Ectodermal cell (in vitro differentiated cells): ENCODE data around the gene RAB9A.

Experiments
- H3K27ac ChIP-seq: 2 replicates; pipeline ENCODE4 v1.7.0; 2013; ENCODE audit warnings: mild to moderate bottlenecking, low read depth, low read length; ENCODE audit not compliant: insufficient read depth, poor library complexity, severe bottlenecking
- H3K27me3 ChIP-seq: 2 replicates; pipeline ENCODE4 v1.7.0; 2013; ENCODE audit warnings: mild to moderate bottlenecking, low read length; ENCODE audit not compliant: insufficient read depth, control insufficient read depth, poor library complexity, severe bottlenecking
- H3K36me3 ChIP-seq: one replicate; pipeline ENCODE4 v1.7.0; 2013; ENCODE audit warnings: low read length; ENCODE audit not compliant: control insufficient read depth, insufficient read depth
- H3K4me1 ChIP-seq: one replicate; pipeline ENCODE4 v1.7.0; 2013; ENCODE audit warnings: low read length; ENCODE audit not compliant: control insufficient read depth, insufficient read depth
- H3K4me3 ChIP-seq: 2 replicates; pipeline ENCODE4 v1.7.0; 2013; ENCODE audit warnings: low read depth, low read length, control low read depth; ENCODE audit not compliant: insufficient read depth
- H3K9me3 ChIP-seq: 2 replicates; pipeline ENCODE4 v1.7.0; 2013; ENCODE audit warnings: mild to moderate bottlenecking, low read length, moderate library complexity; ENCODE audit not compliant: control insufficient read depth
- WGBS, 2 experiments: methylation state at CpG; one replicate each; pipeline ENCODE4 v1.1.7; 2013; ENCODE audit warnings: missing lambda C conversion rate in 2 of 2; 5-methylcytosine and 5-hydroxymethylcytosine counted together

Gene RAB9A

DNA sequence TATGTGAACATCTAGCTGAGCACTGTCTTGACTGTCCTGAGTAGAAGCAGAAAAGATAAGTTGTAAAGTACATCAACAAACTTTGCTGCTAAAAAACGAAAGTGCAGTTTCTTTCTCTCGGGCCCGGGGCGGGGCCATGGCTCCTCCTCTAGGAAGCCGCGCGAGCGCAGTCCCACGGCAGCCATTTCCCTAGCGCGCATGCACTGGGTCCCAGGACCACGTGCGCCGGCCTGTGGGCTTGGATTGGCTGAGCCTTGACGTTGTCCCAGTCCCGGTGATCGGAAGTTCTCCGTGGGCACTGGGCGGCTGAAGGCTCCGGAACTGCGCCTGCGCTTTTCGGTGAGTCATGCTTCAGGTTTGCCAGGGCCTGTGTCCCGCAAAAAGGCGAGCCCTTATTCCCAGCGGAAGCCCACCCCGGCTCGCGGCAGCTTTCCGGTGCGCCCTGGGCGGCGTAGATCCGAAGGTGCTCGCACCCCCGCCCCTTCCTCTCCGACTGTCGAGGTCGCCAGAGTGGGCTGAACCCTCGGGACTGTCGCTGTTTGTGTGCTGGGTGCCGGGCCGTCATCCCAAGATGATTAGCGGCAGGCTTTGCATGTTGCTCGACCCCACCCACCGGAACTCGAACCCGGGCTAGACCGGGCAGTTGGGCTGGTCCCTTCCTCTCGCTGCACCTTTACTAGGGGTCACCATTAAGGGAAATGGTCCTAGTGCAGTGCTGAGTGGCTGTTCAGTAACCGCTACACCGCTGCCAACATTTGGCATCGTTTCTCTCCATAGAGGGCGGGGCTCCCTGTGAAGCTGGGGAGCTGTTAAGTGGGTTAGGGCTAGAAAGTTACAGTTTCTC, 35.9 kb upstream of the RAB9A start, which contains the start of gene TCEANC:
Gene TCEANC, plus strand, starts transcription at position 292 of the 844 bp plus-strand sequence. CDS start 9,368 bp downstream, outside the sequence.
- Histone ChIP-seq H3K27ac (peak within 1 kb of the TSS; percentile 28), H3K27me3 (no peaks in the 10 kb centered on the region), H3K36me3 (no peaks in the 10 kb centered on the region), H3K9me3 (no peaks in the 10 kb centered on the region), H3K4me3 (peak within 1 kb of the TSS; percentile 57), H3K4me1 (no peaks in the 10 kb centered on the region)
- WGBS, 2 experiments, result 0 to 1% methylated on average over 54 of the region's 54 CpGs

DNA sequence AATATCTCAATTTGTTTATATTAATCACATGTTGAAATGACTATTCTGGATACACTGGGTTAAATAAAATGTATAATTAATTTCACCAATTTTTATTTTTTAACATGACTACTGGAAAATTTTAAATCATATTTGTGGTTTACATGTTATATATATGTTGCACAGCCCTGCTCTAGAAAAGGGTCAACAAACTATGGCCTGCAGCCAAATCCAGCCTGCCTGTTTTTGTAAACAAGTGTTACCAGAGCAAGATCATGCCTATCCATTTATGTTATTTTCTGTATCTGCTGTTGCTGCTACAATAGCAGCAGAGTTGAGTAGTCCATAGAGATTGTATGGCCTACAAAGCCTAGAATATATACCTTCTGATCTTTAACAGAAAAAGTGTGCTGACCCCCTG, 34.8 kb upstream of the RAB9A start:
- no peak overlapping the region for H3K27ac ChIP-seq

GRCh38 chrX:13655674-13656073, 33.3 kb upstream of the RAB9A start:
- Histone ChIP-seq H3K27me3 (no peaks in the 10 kb centered on the region), H3K4me3 (no peak overlapping the region), H3K4me1 (no peaks in the 10 kb centered on the region), H3K9me3 (no peaks in the 10 kb centered on the region), H3K27ac (no peak overlapping the region), H3K36me3 (no peaks in the 10 kb centered on the region)
- WGBS, 2 experiments, result 97 to 98% methylated on average over 3 of the region's 3 CpGs

More for the DNA sequence above, 34.8 kb upstream of the RAB9A start:
- Histone ChIP-seq H3K4me1 (no peaks in the 10 kb centered on the region), H3K36me3 (no peaks in the 10 kb centered on the region), H3K27me3 (no peaks in the 10 kb centered on the region), H3K9me3 (no peaks in the 10 kb centered on the region), H3K4me3 (peak overlapping the region; percentile 57)

DNA sequence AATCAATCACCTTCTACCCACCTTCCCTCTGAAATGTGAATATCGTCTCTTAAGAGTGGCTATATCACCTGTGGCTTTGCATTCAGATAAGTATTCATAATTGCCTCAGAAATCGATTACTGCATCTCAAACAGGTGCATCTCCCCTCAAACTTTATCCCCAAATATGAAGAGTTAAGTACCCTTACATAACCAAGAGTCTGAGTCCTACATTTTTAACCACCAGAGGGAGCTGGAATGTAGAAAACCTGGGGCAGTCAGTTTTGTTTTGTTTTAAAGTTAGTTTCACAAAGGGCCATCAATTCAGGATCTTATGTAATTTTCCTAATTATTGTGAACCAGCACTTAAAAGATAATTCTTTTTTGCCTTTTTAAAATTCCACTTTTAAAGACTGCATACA, 30.3 kb upstream of the RAB9A start:
- 11 to 27% methylated on average over 1 to 2 of the region's 2 CpGs for WGBS, 2 experiments
- no peaks in the 10 kb centered on the region for H3K36me3 ChIP-seq
- no peaks in the 10 kb centered on the region for H3K9me3 ChIP-seq
- no peak overlapping the region for H3K4me3 ChIP-seq
- H3K4me1 ChIP-seq, result no peaks in the 10 kb centered on the region
- no peaks in the 10 kb centered on the region for H3K27me3 ChIP-seq
- H3K27ac ChIP-seq, result no peak overlapping the region

DNA sequence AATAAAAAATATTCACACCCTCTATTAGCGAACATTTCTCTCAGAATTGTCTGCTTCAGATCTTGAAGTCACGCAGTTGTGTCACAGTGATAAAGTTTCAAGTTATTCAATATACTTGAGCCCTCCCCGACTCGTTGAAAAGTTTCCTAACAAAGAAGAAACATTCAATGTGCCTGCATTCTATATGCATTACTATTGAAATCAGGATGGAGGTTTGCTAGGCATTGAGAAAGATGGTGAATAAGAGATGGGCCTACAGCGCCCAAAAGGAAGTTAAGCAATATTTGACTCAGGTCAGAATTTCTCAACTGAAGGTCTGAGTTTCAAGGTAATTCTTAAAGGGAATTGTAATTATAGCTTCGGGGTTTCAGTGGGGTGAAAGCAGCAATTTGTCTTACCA, 29.9 kb upstream of the RAB9A start:
- 53 to 54% methylated on average over 5 of the region's 6 CpGs for WGBS, 2 experiments
- no peaks in the 10 kb centered on the region for H3K27me3 ChIP-seq
- H3K4me3 ChIP-seq, result no peak overlapping the region
- H3K27ac ChIP-seq, result no peak overlapping the region
- H3K36me3 ChIP-seq, result no peaks in the 10 kb centered on the region
- no peaks in the 10 kb centered on the region for H3K4me1 ChIP-seq
- no peaks in the 10 kb centered on the region for H3K9me3 ChIP-seq

DNA sequence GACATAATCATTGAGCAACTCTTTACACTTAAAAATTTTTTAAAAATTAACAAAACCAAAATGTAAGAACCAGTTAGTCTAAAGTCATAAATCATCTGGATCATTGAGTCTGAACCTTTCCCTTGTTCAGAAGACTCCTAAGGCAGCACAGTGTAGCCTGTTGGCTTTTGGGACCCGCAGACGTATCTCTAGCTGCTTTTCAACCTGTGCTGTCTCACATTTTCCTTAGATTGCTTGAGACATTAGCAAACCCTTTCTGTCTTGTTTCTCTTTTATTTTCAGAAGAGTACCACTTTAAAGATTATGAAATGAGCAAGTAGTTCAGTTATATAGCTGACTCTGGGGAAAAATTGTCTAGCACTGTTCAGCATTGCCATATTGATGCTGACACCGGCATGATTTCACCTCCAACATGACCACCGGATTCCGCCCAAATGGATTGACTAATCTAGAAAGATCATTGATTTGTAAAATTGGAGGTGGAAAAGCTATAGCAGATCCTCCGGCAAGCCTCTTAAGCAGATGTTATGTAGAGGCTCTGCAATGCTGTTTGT, 27.1 kb upstream of the RAB9A start:
- Histone ChIP-seq H3K4me3 (no peak overlapping the region), H3K27me3 (no peaks in the 10 kb centered on the region), H3K27ac (no peak overlapping the region), H3K4me1 (no peaks in the 10 kb centered on the region), H3K36me3 (no peaks in the 10 kb centered on the region), H3K9me3 (no peaks in the 10 kb centered on the region)
- 97 to 98% methylated on average over 6 of the region's 6 CpGs for WGBS, 2 experiments

DNA sequence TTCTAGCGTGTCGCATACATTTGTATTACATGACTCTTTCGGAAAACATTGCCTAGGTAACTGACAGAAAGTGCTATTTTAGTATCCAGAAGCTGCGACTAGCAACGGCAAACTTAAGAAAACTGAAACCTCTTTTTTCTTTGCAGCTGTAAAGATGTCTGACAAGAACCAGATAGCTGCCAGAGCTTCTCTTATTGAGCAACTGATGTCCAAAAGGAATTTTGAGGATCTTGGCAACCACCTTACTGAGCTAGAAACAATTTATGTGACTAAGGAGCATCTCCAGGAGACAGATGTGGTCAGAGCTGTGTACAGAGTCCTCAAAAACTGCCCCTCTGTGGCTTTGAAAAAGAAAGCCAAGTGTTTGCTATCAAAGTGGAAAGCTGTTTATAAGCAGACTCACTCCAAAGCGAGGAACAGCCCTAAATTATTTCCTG, 26.6 kb upstream of the RAB9A start:
- Histone ChIP-seq H3K27me3 (no peaks in the 10 kb centered on the region), H3K36me3 (no peaks in the 10 kb centered on the region), H3K9me3 (no peaks in the 10 kb centered on the region), H3K4me1 (no peaks in the 10 kb centered on the region), H3K27ac (no peak overlapping the region), H3K4me3 (no peak overlapping the region)
- 95 to 97% methylated on average over 6 of the region's 6 CpGs for WGBS, 2 experiments

GRCh38 chrX:13664020-13664419, 24.9 kb upstream of the RAB9A start:
- Histone ChIP-seq H3K4me1 (no peaks in the 10 kb centered on the region), H3K27ac (no peak overlapping the region), H3K4me3 (no peak overlapping the region), H3K9me3 (no peaks in the 10 kb centered on the region), H3K36me3 (no peaks in the 10 kb centered on the region), H3K27me3 (no peaks in the 10 kb centered on the region)
- 92 to 100% methylated on average over 3 of the region's 3 CpGs for WGBS, 2 experiments

GRCh38 chrX:13666836-13667235, 22.1 kb upstream of the RAB9A start:
- Histone ChIP-seq H3K4me3 (no peak overlapping the region), H3K36me3 (no peaks in the 10 kb centered on the region), H3K27me3 (no peaks in the 10 kb centered on the region), H3K27ac (no peak overlapping the region), H3K9me3 (no peaks in the 10 kb centered on the region), H3K4me1 (no peaks in the 10 kb centered on the region)
- 94 to 100% methylated on average over 3 of the region's 3 CpGs for WGBS, 2 experiments

- no peak overlapping the region for H3K27ac ChIP-seq
- H3K36me3 ChIP-seq, result no peaks in the 10 kb centered on the region
- no peak overlapping the region for H3K4me3 ChIP-seq
- no peaks in the 10 kb centered on the region for H3K4me1 ChIP-seq
- no peaks in the 10 kb centered on the region for H3K27me3 ChIP-seq
- no peaks in the 10 kb centered on the region for H3K9me3 ChIP-seq
Observed at GRCh38 chrX:13667919-13668318, 21.0 kb upstream of the RAB9A start.
